MM.1S (cell line): ENCODE results near the gene C17orf107.

Experiments
- DNase-seq: peaks from one replicate; pipeline ENCODE4 v3.0.0-alpha.2; 2015
- H2AFZ ChIP-seq: fragments of 300-600 bp; sonication (generic); 2 replicates; pipeline ENCODE4 v1.6.0; 2016; ENCODE audit warnings: antibody characterized with exemption, low read length
- H3F3A ChIP-seq: fragments of 300-600 bp; sonication (generic); 2 replicates; pipeline ENCODE4 v1.6.1; 2016; ENCODE audit warnings: mild to moderate bottlenecking, antibody characterized with exemption, low read length, moderate library complexity, mixed read lengths; ENCODE audit not compliant: insufficient read depth
- H3K27ac ChIP-seq: fragments of 300-600 bp; sonication (generic); 2 replicates; pipeline ENCODE4 v1.5.1; 2016; ENCODE audit warnings: mild to moderate bottlenecking, low read length
- H3K27me3 ChIP-seq: fragments of 300-600 bp; sonication (generic); replicated peaks from 2 replicates; pipeline ENCODE4 v1.6.0; 2016; ENCODE audit warnings: low read length; ENCODE audit not compliant: insufficient read depth
- H3K36me3 ChIP-seq: fragments of 300-600 bp; sonication (generic); replicated peaks from 2 replicates; pipeline ENCODE4 v1.6.1; 2016; ENCODE audit warnings: mild to moderate bottlenecking, low read length, mixed read lengths; ENCODE audit not compliant: insufficient read depth
- H3K4me1 ChIP-seq: fragments of 300-600 bp; sonication (generic); 2 replicates; pipeline ENCODE4 v1.6.1; 2016; ENCODE audit warnings: low read length, mixed read lengths
- H3K4me2 ChIP-seq: fragments of 300-600 bp; sonication (generic); 2 replicates; pipeline ENCODE4 v1.6.0; 2016; ENCODE audit warnings: low read depth, low read length
- H3K4me3 ChIP-seq: fragments of 300-600 bp; sonication (generic); 2 replicates; pipeline ENCODE4 v1.5.1; 2016; ENCODE audit warnings: low read length, mixed read lengths
- H3K79me2 ChIP-seq: fragments of 300-600 bp; sonication (generic); 2 replicates; pipeline ENCODE4 v1.6.1; 2016; ENCODE audit warnings: mixed run types, low read length, mixed read lengths
- H3K9ac ChIP-seq: fragments of 300-600 bp; sonication (generic); 2 replicates; pipeline ENCODE4 v1.6.1; 2016; ENCODE audit warnings: low read length, mixed read lengths
- H3K9me2 ChIP-seq: fragments of 300-600 bp; sonication (generic); replicated peaks from 2 replicates; pipeline ENCODE4 v1.6.1; 2016; ENCODE audit warnings: mild to moderate bottlenecking, low read length, mixed read lengths; ENCODE audit not compliant: insufficient read depth
- H3K9me3 ChIP-seq: fragments of 300-600 bp; sonication (generic); replicated peaks from 2 replicates; pipeline ENCODE4 v1.6.1; 2016; ENCODE audit warnings: mild to moderate bottlenecking, low read length, mixed read lengths; ENCODE audit not compliant: insufficient read depth
- H4K20me1 ChIP-seq: fragments of 300-600 bp; sonication (generic); 2 replicates; pipeline ENCODE4 v1.6.1; 2016; ENCODE audit warnings: mild to moderate bottlenecking, low read length, moderate library complexity, mixed read lengths; ENCODE audit not compliant: insufficient read depth
- EZH2 ChIP-seq: fragments of 300-600 bp; sonication (generic); optimal IDR thresholded peaks from 2 replicates; pipeline ENCODE3; 2017; ENCODE audit warnings: low read depth, mild to moderate bottlenecking, antibody characterized with exemption, low read length, mixed read lengths
- EZH2phosphoT487 ChIP-seq: fragments of 300-600 bp; sonication (generic); IDR thresholded peaks from 2 replicates; pipeline ENCODE4 v1.6.1; 2018; ENCODE audit warnings: antibody characterized with exemption, low read length
- TF ChIP-seq, protein P1 (sequence below): fragments of 300-600 bp; sonication (generic); IDR thresholded peaks from 2 replicates; pipeline ENCODE4 v1.5.1; 2016; ENCODE audit warnings: antibody characterized with exemption, low read length, mixed read lengths

Gene C17orf107

DNA sequence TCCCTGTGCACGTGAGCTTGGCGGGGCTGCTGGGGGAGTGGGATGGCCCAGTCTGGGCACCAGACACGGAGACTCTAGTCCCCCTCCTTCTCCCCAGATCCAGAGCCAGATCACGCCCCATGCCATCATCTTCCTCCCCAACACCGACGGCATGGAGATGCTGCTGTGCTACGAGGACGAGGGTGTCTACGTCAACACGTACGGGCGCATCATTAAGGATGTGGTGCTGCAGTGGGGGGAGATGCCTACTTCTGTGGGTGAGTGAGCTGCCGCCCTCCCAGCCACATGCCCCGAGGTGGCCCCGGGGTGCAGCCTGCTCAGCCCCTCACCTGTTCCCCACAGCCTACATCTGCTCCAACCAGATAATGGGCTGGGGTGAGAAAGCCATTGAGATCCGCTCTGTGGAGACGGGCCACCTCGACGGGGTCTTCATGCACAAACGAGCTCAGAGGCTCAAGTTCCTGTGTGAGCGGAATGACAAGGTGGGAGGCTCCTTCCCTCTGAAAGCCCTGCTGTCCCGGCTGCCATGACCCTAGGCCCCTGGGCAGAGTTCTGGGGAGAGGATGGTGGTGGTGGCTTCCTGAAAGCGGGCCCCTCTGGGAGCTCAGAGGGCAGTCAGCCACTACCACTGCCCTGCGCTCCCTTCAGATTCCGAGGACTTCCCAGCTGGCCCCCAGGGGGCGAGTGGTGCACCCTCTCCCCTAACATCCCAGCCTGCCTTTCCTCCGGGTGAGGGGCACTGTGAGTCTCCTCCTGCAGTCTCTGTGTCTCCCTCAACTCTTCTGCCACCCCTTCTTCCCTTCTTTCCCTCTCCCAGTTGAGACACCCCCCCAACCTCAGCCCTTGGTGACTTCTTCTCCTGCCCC lies 2.8 kb upstream of the C17orf107 start:
- Histone ChIP-seq H3F3A (no peaks in the 10 kb centered on the region), H3K4me2 (no peak overlapping the region), H3K79me2 (no peaks in the 10 kb centered on the region), H3K9ac (no peak overlapping the region), H3K4me3 (no peak overlapping the region), H3K9me3 (no peaks in the 10 kb centered on the region), H3K27ac (no peak overlapping the region), H3K36me3 (no peaks in the 10 kb centered on the region), H3K9me2 (no peaks in the 10 kb centered on the region), H4K20me1 (no peaks in the 10 kb centered on the region), H2AFZ (no peak overlapping the region), H3K4me1 (no peaks in the 10 kb centered on the region), H3K27me3 (no peaks in the 10 kb centered on the region)
- TF ChIP-seq, protein P1, sequence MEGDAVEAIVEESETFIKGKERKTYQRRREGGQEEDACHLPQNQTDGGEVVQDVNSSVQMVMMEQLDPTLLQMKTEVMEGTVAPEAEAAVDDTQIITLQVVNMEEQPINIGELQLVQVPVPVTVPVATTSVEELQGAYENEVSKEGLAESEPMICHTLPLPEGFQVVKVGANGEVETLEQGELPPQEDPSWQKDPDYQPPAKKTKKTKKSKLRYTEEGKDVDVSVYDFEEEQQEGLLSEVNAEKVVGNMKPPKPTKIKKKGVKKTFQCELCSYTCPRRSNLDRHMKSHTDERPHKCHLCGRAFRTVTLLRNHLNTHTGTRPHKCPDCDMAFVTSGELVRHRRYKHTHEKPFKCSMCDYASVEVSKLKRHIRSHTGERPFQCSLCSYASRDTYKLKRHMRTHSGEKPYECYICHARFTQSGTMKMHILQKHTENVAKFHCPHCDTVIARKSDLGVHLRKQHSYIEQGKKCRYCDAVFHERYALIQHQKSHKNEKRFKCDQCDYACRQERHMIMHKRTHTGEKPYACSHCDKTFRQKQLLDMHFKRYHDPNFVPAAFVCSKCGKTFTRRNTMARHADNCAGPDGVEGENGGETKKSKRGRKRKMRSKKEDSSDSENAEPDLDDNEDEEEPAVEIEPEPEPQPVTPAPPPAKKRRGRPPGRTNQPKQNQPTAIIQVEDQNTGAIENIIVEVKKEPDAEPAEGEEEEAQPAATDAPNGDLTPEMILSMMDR = no peak
- TF ChIP-seq EZH2phosphoT487 (no peak), EZH2 (no peak)
- DNase-seq = no peak

- no peaks in the 10 kb centered on the region for H3F3A ChIP-seq
- no peak overlapping the region for H3K27ac ChIP-seq
- no peaks in the 10 kb centered on the region for H3K27me3 ChIP-seq
- no peak for DNase-seq
- no peaks in the 10 kb centered on the region for H3K79me2 ChIP-seq
- H3K9me2 ChIP-seq = no peaks in the 10 kb centered on the region
- H3K9me3 ChIP-seq = no peaks in the 10 kb centered on the region
- H2AFZ ChIP-seq = no peak overlapping the region
- no peak overlapping the region for H3K9ac ChIP-seq
- H3K4me3 ChIP-seq = no peak overlapping the region
- H3K4me1 ChIP-seq = no peaks in the 10 kb centered on the region
- no peaks in the 10 kb centered on the region for H3K36me3 ChIP-seq
- no peak for TF ChIP-seq EZH2phosphoT487
- TF ChIP-seq EZH2 = no peak
- TF ChIP-seq, protein P1 = no peak
- H4K20me1 ChIP-seq = no peaks in the 10 kb centered on the region
- no peak overlapping the region for H3K4me2 ChIP-seq
These were observed 2.1 kb upstream of the C17orf107 start for GRCh38 chr17:4897198-4897687.

DNA sequence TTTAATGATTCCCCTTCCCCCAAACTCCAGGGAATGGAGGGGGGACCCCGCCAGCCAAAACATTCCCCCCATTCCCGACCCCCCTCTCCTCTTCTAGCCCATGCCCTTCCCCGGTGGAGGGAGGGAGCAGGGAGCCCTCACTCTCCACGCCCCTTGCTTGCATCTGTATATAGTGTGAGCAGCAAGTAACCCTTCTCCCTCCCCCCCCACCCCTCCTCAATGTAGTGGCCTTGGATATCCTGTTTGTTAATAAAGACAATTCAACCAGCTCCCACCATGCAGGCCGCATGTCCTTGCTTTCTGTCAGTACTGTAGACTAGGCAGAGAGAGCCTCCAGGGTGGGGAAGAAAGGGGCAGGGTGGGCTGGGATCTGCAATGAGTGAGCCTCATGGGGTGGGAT lies 1.6 kb upstream of the C17orf107 start:
- H3F3A ChIP-seq = peaks cover 2% of the 10 kb centered on the region
- TF ChIP-seq, protein P1 = no peak
- no peak for TF ChIP-seq EZH2phosphoT487
- TF ChIP-seq EZH2 = no peak
- no peaks in the 10 kb centered on the region for H3K27me3 ChIP-seq
- H3K4me1 ChIP-seq = peaks cover 4% of the 10 kb centered on the region
- no peaks in the 10 kb centered on the region for H3K36me3 ChIP-seq
- H3K79me2 ChIP-seq = no peaks in the 10 kb centered on the region
- H2AFZ ChIP-seq = no peak overlapping the region
- H3K9me2 ChIP-seq = no peaks in the 10 kb centered on the region
- no peak overlapping the region for H3K9ac ChIP-seq
- no peak overlapping the region for H3K4me3 ChIP-seq
- no peaks in the 10 kb centered on the region for H4K20me1 ChIP-seq
- H3K4me2 ChIP-seq = no peak overlapping the region
- no peak for DNase-seq
- no peaks in the 10 kb centered on the region for H3K9me3 ChIP-seq
- no peak overlapping the region for H3K27ac ChIP-seq
